LNCaP clone FGC (cell line): ENCODE results near the gene OLA1.
"Not testable (repeated sequence)": the region's sequence is repeated elsewhere in the genome, so short reads cannot be mapped to it uniquely, and the experiment has no call there.

Experiments used
- DNase-seq: peaks from one replicate; pipeline ENCODE4 v3.0.0-alpha.2; 2011; ENCODE audit warnings: low read depth
- H3K4me3 ChIP-seq: 2 replicates; pipeline ENCODE4 v1.5.1; 2011; ENCODE audit warnings: mild to moderate bottlenecking, low read depth, low read length, control low read depth
- CTCF ChIP-seq: IDR thresholded peaks from 2 replicates; pipeline ENCODE4 v1.5.1; 2012; ENCODE audit warnings: mild to moderate bottlenecking; ENCODE audit not compliant: control insufficient read depth, insufficient read depth; ENCODE audit errors: extremely low read depth

Gene OLA1

GRCh38 chr2:174248187-174248997 lies at the start of gene OLA1:
Gene OLA1 (minus strand): TSS chr2:174248532. CDS start chr2:174246815, 1,717 bp downstream.
- DNase-seq = peak; percentile 73
- H3K4me3 ChIP-seq = peak within 1 kb of the TSS; percentile 91
- 0 out of 2 replicates have a peak, but pooled peaks have one; percentile 3 for TF ChIP-seq CTCF

GRCh38 chr2:174292908-174293307 lies 44.6 kb upstream of the OLA1 start:
- DNase-seq = no peak
- TF ChIP-seq CTCF = no peak
- no peak overlapping the region for H3K4me3 ChIP-seq

GRCh38 chr2:174286172-174286571 lies 37.8 kb upstream of the OLA1 start:
- no peak overlapping the region for H3K4me3 ChIP-seq
- no peak for TF ChIP-seq CTCF
- DNase-seq = no peak

- H3K4me3 ChIP-seq = no peak overlapping the region
- no peak for TF ChIP-seq CTCF
- no peak for DNase-seq
These were observed 34.1 kb upstream of the OLA1 start for GRCh38 chr2:174282441-174282840.

GRCh38 chr2:174281736-174282135 lies 33.4 kb upstream of the OLA1 start:
- no peak overlapping the region for H3K4me3 ChIP-seq
- no peak for TF ChIP-seq CTCF
- DNase-seq = no peak

- TF ChIP-seq CTCF = no peak
- no peak overlapping the region for H3K4me3 ChIP-seq
- DNase-seq = no peak
These were observed 32.3 kb upstream of the OLA1 start for GRCh38 chr2:174280596-174280995.

- DNase-seq, H3K4me3 ChIP-seq: not testable (repeated sequence)
These were observed 21.9 kb upstream of the OLA1 start for GRCh38 chr2:174270263-174270662.
